K562 (cell line): ENCODE results near the gene SC5D. TPM values are rescaled to one million over a fixed set of nuclear protein-coding genes. Genes with fewer than 3 reads are reported as not detected.

ENCODE experiments used
- ATF1 ChIP-seq, 2 experiments: fragments of 450-650 bp in 1 of 2; IDR thresholded peaks; 2 replicates each; pipeline ENCODE4 v1.6.1; 2016; ENCODE audit warnings: missing compliant biosample characterization in 1 of 2, missing genetic modification characterization in 1 of 2
- CREB1 ChIP-seq, 2 experiments: sonication (generic) in 1 of 2; formaldehyde crosslinking in 1 of 2; IDR thresholded peaks; 2 replicates each; pipeline versions ENCODE4 v1.6.1 to v1.8.0; 2012 to 2022; ENCODE audit warnings: inconsistent platforms in 1 of 2, mild to moderate bottlenecking in 1 of 2, missing genetic modification reagents in 1 of 2, moderate library complexity in 1 of 2
- CTBP1 ChIP-seq: fragments of 450-650 bp; IDR thresholded peaks from 2 replicates; pipeline ENCODE4 v1.6.1; 2016; ENCODE audit warnings: borderline replicate concordance
- DMBX1 ChIP-seq: fragments of 250-450 bp; sonication (Bioruptor Pico); IDR thresholded peaks from 2 replicates; pipeline ENCODE4 v1.8.0; 2022; ENCODE audit warnings: inconsistent platforms, mild to moderate bottlenecking, moderate library complexity, borderline replicate concordance
- EGR1 ChIP-seq: fragments of 450-650 bp; conservative IDR thresholded peaks from 2 replicates; pipeline ENCODE4 v1.6.1; 2017; ENCODE audit warnings: mild to moderate bottlenecking
- EWSR1 ChIP-seq: fragments of 450-650 bp; IDR thresholded peaks from 2 replicates; pipeline ENCODE4 v1.6.1; 2018; ENCODE audit warnings: borderline replicate concordance, mild to moderate bottlenecking, low read depth, moderate library complexity; ENCODE audit not compliant: partially characterized antibody
- HDAC6 ChIP-seq: IDR thresholded peaks from 2 replicates; pipeline ENCODE4 v1.6.1; 2012; ENCODE audit warnings: low read depth, mild to moderate bottlenecking, control low read depth, inconsistent platforms, low read length, moderate library complexity
- MCM7 ChIP-seq, 2 experiments: fragments of 450-650 bp; IDR thresholded peaks; 2 replicates each; pipeline ENCODE4 v1.6.1; 2016 to 2018
- MEF2D ChIP-seq: conservative IDR thresholded peaks from 2 replicates; pipeline ENCODE4 v1.6.1; 2016; ENCODE audit warnings: low read depth, missing genetic modification characterization, missing compliant biosample characterization
- MTA1 ChIP-seq: fragments of 450-650 bp; IDR thresholded peaks from 2 replicates; pipeline ENCODE4 v1.6.1; 2017; ENCODE audit warnings: borderline replicate concordance
- NEUROD1 ChIP-seq: fragments of 150-350 bp; IDR thresholded peaks from 2 replicates; pipeline ENCODE4 v1.6.1; 2014; ENCODE audit warnings: borderline replicate concordance, low read length, low read depth; ENCODE audit not compliant: partially characterized antibody
- NFIC ChIP-seq: fragments of 450-650 bp; IDR thresholded peaks from 2 replicates; pipeline ENCODE4 v1.6.1; 2017; ENCODE audit warnings: mild to moderate bottlenecking, inconsistent platforms
- PML ChIP-seq: IDR thresholded peaks from 2 replicates; pipeline ENCODE4 v1.6.1; 2012; ENCODE audit warnings: low read length, inconsistent platforms
- POLR2AphosphoS5 ChIP-seq: IDR thresholded peaks from 2 replicates; pipeline ENCODE4 v1.6.1; 2011; ENCODE audit warnings: mild to moderate bottlenecking, low read depth, low read length, moderate library complexity; ENCODE audit not compliant: control insufficient read depth, insufficient read depth
- POU5F1 ChIP-seq: fragments of 150-350 bp; IDR thresholded peaks from 2 replicates; pipeline ENCODE4 v1.6.1; 2014; ENCODE audit warnings: borderline replicate concordance, low read length, low read depth, mild to moderate bottlenecking; ENCODE audit not compliant: partially characterized antibody
- PYGO2 ChIP-seq: fragments of 450-650 bp; IDR thresholded peaks from 2 replicates; pipeline ENCODE4 v1.6.1; 2016; ENCODE audit warnings: mild to moderate bottlenecking, missing genetic modification characterization, moderate library complexity, missing compliant biosample characterization
- SP2 ChIP-seq: IDR thresholded peaks from 2 replicates; pipeline ENCODE4 v1.6.1; 2011; ENCODE audit warnings: mild to moderate bottlenecking, low read depth, low read length, moderate library complexity; ENCODE audit not compliant: poor library complexity, severe bottlenecking; ENCODE audit errors: extremely low read depth
- SRF ChIP-seq, 2 experiments: fragments of 250-450, 450-650 bp in 1 of 2; sonication (Bioruptor Pico) in 1 of 2; sonication (generic) in 1 of 2; formaldehyde crosslinking; IDR thresholded peaks; 2 replicates each; pipeline versions ENCODE4 v1.5.0 to v1.5.1; 2020 to 2022; ENCODE audit warnings: mild to moderate bottlenecking in 1 of 2, missing genetic modification reagents in 1 of 2
- SRSF1 ChIP-seq: fragments of 200-400 bp; formaldehyde crosslinking; IDR thresholded peaks from 2 replicates; pipeline ENCODE4 v1.6.1; 2017; ENCODE audit warnings: mild to moderate bottlenecking, low read depth, low read length, moderate library complexity
- TAF7 ChIP-seq: fragments of 450-650 bp; IDR thresholded peaks from 2 replicates; pipeline ENCODE4 v1.6.1; 2016; ENCODE audit warnings: missing genetic modification characterization, missing compliant biosample characterization
- TBL1XR1 ChIP-seq, 2 experiments: IDR thresholded peaks; 2 replicates each; pipeline ENCODE4 v1.6.1; 2012; ENCODE audit warnings: improper control_type of control experiment in 2 of 2, low read length in 2 of 2, mild to moderate bottlenecking in 1 of 2
- TOE1 ChIP-seq, 2 experiments: fragments of 450-650 bp in 1 of 2; sonication (generic) in 1 of 2; formaldehyde crosslinking in 1 of 2; IDR thresholded peaks; 2 replicates each; pipeline versions ENCODE4 v1.7.1 to v1.8.0; 2016 to 2022; ENCODE audit warnings: borderline replicate concordance in 2 of 2, mild to moderate bottlenecking in 2 of 2, antibody characterized with exemption in 1 of 2, inconsistent platforms in 1 of 2, low read depth in 1 of 2, missing genetic modification reagents in 1 of 2, moderate library complexity in 1 of 2
- TRIM24 ChIP-seq, 2 experiments: fragments of 450-650 bp; IDR thresholded peaks; 2 replicates each; pipeline ENCODE4 v1.6.1; 2016
- TSC22D4 ChIP-seq: fragments of 450-650 bp; IDR thresholded peaks from 2 replicates; pipeline ENCODE4 v1.6.1; 2016; ENCODE audit warnings: missing genetic modification characterization, missing biosample characterization, control low read depth
- ZC3H8 ChIP-seq: fragments of 450-650 bp; IDR thresholded peaks from 2 replicates; pipeline ENCODE4 v1.6.1; 2017
- ZFP1 ChIP-seq: fragments of 450-650 bp; formaldehyde crosslinking; IDR thresholded peaks from 2 replicates; pipeline ENCODE4 v1.4.0; 2020; ENCODE audit warnings: mild to moderate bottlenecking, mixed read lengths
- ZNF24 ChIP-seq: fragments of 450-650 bp; IDR thresholded peaks from 2 replicates; pipeline ENCODE4 v1.6.1; 2016
- ZNF277 ChIP-seq: fragments of 250-450 bp; sonication (Bioruptor Pico); IDR thresholded peaks from 2 replicates; pipeline ENCODE4 v1.8.0; 2022; ENCODE audit warnings: inconsistent platforms, mild to moderate bottlenecking, moderate library complexity, borderline replicate concordance
- polyA plus RNA-seq, 8 experiments: library from polyadenylated mRNA; depleted of rRNA in 4 of 8; stranded (reverse) in 5 of 8; unstranded in 3 of 8; fragments of >200 nt; fragmentation: Nextera tagmentation in 2 of 8; fragmentation: Illumina TruSeq in 1 of 8; extraction: Ambion mirVana in 2 of 8; extraction: Trizol in 1 of 8; gene quantifications; 2 replicates each; pipeline versions ENCODE4 v1.2.1 to v1.2.3, GENCODE V29; 2011 to 2014; ENCODE audit warnings: inconsistent platforms in 1 of 8, missing spikeins in 1 of 8
- total RNA-seq, 7 experiments: library from RNA; depleted of rRNA in 6 of 7; stranded (reverse); fragments of >200 nt in 6 of 7; fragmentation: Illumina TruSeq in 2 of 7; extraction: Trizol in 2 of 7; gene quantifications; 2 replicates each; pipeline versions ENCODE4 v1.2.1 to v1.2.3, GENCODE V29; 2011 to 2021; ENCODE audit warnings: low replicate concordance in 1 of 7
- TF ChIP-seq, protein P1 (sequence below): fragments of 250-450 bp; sonication (Bioruptor Pico); IDR thresholded peaks from 2 replicates; pipeline ENCODE4 v1.5.0; 2021

Gene SC5D
- total and polyA plus RNA-seq, 9 of the 15 experiments (the other 6 are each of a cell fraction or from before 2014, with no cell fraction given): 7.6 to 84.0 (median 17.4) TPM

GRCh38 chr11:121257289-121257688 is 35.3 kb upstream of the SC5D start (continued):
- TF ChIP-seq, protein P1, sequence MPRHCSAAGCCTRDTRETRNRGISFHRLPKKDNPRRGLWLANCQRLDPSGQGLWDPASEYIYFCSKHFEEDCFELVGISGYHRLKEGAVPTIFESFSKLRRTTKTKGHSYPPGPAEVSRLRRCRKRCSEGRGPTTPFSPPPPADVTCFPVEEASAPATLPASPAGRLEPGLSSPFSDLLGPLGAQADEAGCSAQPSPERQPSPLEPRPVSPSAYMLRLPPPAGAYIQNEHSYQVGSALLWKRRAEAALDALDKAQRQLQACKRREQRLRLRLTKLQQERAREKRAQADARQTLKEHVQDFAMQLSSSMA (CRISPR knock-in tag): no peak
- peak; percentile 25; the same call in 1 of the 2 replicates for TF ChIP-seq ZNF24
- no peak for TF ChIP-seq ATF1 (CRISPR knock-in tag; IDR thresholded peaks at IDR 0.05)
- peak; percentile 16; the same call in 1 of the 2 replicates for TF ChIP-seq ATF1 (tag; IDR thresholded peaks at IDR 0.05)
- peak; percentile 51; the same call in 1 of the 2 replicates for TF ChIP-seq CTBP1
- no peak for TF ChIP-seq ZNF277 (CRISPR knock-in tag)
- peak in 1 of 2 experiments; percentile 60; a peak in 1 of 4 replicates for TF ChIP-seq MCM7 (IDR thresholded peaks at IDR 0.05)
- peak; percentile 69; the same call in 1 of the 2 replicates for TF ChIP-seq MEF2D
- TF ChIP-seq SRSF1: no peak
- TF ChIP-seq EGR1: peak; percentile 74
- TF ChIP-seq TRIM24 (IDR thresholded peaks at IDR 0.05): peak; percentile 79 to 83; a peak in 3 of 4 replicates
- no peak; the same call in 1 of the 2 replicates for TF ChIP-seq CREB1 (IDR thresholded peaks at IDR 0.05)
- no peak for TF ChIP-seq CREB1 (CRISPR knock-in tag; IDR thresholded peaks at IDR 0.05)
- no peak for TF ChIP-seq EWSR1
- no peak for TF ChIP-seq POU5F1
- peak; percentile 89 for TF ChIP-seq PML
- no peak for TF ChIP-seq TAF7
- TF ChIP-seq ZFP1: 0 out of 2 replicates have a peak, but pooled peaks have one; percentile 19
- peak; percentile 87 for TF ChIP-seq NFIC
- no peak for TF ChIP-seq SRF (CRISPR knock-in tag; IDR thresholded peaks at IDR 0.05)
- no peak for TF ChIP-seq TSC22D4
- TF ChIP-seq ZC3H8: no peak
- peak; percentile 76 for TF ChIP-seq POLR2AphosphoS5
- peak; percentile 87; the same call in 1 of the 2 replicates for TF ChIP-seq DMBX1
- TF ChIP-seq TOE1 (IDR thresholded peaks at IDR 0.05; ENCODE audit: borderline replicate concordance): peak; percentile 33; the same call in 1 of the 2 replicates
- TF ChIP-seq TOE1 (CRISPR knock-in tag; IDR thresholded peaks at IDR 0.05; ENCODE audit: borderline replicate concordance, low read depth): no peak
- TF ChIP-seq NEUROD1: no peak
- peak; percentile 88 for TF ChIP-seq PYGO2 (tag)
- peak; percentile 72; the same call in 1 of the 2 replicates for TF ChIP-seq MTA1
- no peak for TF ChIP-seq SP2
- peak in 1 of 2 experiments; percentile 73; a peak in 1 of 4 replicates for TF ChIP-seq TBL1XR1 (IDR thresholded peaks at IDR 0.05; ENCODE audit: low read length in 2 of 2)
- TF ChIP-seq HDAC6: no peak
